HEK293T (cell line): ENCODE data around the gene UTS2.

Source experiments
- CTCF ChIA-PET: fragments of 350-600 bp; formaldehyde crosslinking; extraction: SDS; loops from one replicate; lab custom pipeline; 2021; ENCODE audit warnings: antibody characterized with exemption, inconsistent platforms; lab: Yijun Ruan, JAX
- POLR2A ChIA-PET: fragments of 350-600 bp; formaldehyde crosslinking; extraction: SDS; loops from one replicate; lab custom pipeline; 2020; ENCODE audit warnings: antibody characterized with exemption, inconsistent platforms; lab: Yijun Ruan, JAX
- DNase-seq: peaks from one replicate; pipeline ENCODE4 v3.0.0; 2012; ENCODE audit warnings: mixed read lengths; ENCODE audit errors: extremely low spot score
- ARNT ChIP-seq: fragments of 450-650 bp; IDR thresholded peaks from 2 replicates; pipeline ENCODE4 v1.6.1; 2017; ENCODE audit warnings: mild to moderate bottlenecking
- BHLHE40 ChIP-seq: fragments of 450-650 bp; IDR thresholded peaks from 2 replicates; pipeline ENCODE4 v1.6.1; 2016; ENCODE audit warnings: mild to moderate bottlenecking, moderate library complexity, borderline replicate concordance
- CTBP1 ChIP-seq: fragments of 450-650 bp; IDR thresholded peaks from 2 replicates; pipeline ENCODE4 v1.6.1; 2016; ENCODE audit warnings: borderline replicate concordance
- ELF4 ChIP-seq: fragments of 450-650 bp; IDR thresholded peaks from 2 replicates; pipeline ENCODE4 v1.6.1; 2017; ENCODE audit warnings: antibody characterized with exemption
- FOXA1 ChIP-seq: fragments of 450-650 bp; IDR thresholded peaks from 2 replicates; pipeline ENCODE4 v1.6.1; 2016; ENCODE audit warnings: mild to moderate bottlenecking
- FOXK2 ChIP-seq: fragments of 450-650 bp; IDR thresholded peaks from 2 replicates; pipeline ENCODE4 v1.6.1; 2016; ENCODE audit warnings: mild to moderate bottlenecking
- FOXM1 ChIP-seq: fragments of 450-650 bp; IDR thresholded peaks from 2 replicates; pipeline ENCODE4 v1.6.1; 2017; ENCODE audit warnings: mild to moderate bottlenecking, borderline replicate concordance
- HDGF ChIP-seq: fragments of 450-650 bp; IDR thresholded peaks from 2 replicates; pipeline ENCODE4 v1.6.1; 2017; ENCODE audit warnings: antibody characterized with exemption, borderline replicate concordance
- L3MBTL2 ChIP-seq: fragments of 450-650 bp; conservative IDR thresholded peaks from 2 replicates; pipeline ENCODE4 v1.6.1; 2016; ENCODE audit warnings: mild to moderate bottlenecking
- LEF1 ChIP-seq: fragments of 450-650 bp; IDR thresholded peaks from 2 replicates; pipeline ENCODE4 v1.6.1; 2017; ENCODE audit warnings: mild to moderate bottlenecking, borderline replicate concordance
- NFRKB ChIP-seq: fragments of 450-650 bp; IDR thresholded peaks from 2 replicates; pipeline ENCODE4 v1.6.1; 2016; ENCODE audit warnings: mild to moderate bottlenecking, moderate library complexity
- PKNOX1 ChIP-seq: fragments of 450-650 bp; IDR thresholded peaks from 2 replicates; pipeline ENCODE4 v1.6.1; 2016
- SP1 ChIP-seq: fragments of 450-650 bp; IDR thresholded peaks from 2 replicates; pipeline ENCODE4 v1.6.1; 2017
- SUZ12 ChIP-seq: fragments of 450-650 bp; IDR thresholded peaks from 2 replicates; pipeline ENCODE4 v1.6.1; 2016; ENCODE audit warnings: mild to moderate bottlenecking
- TARDBP ChIP-seq: fragments of 450-650 bp; IDR thresholded peaks from 2 replicates; pipeline ENCODE4 v1.6.1; 2016
- ZNF384 ChIP-seq: fragments of 450-650 bp; IDR thresholded peaks from 2 replicates; pipeline ENCODE4 v1.6.1; 2016

The UTS2 gene

DNA sequence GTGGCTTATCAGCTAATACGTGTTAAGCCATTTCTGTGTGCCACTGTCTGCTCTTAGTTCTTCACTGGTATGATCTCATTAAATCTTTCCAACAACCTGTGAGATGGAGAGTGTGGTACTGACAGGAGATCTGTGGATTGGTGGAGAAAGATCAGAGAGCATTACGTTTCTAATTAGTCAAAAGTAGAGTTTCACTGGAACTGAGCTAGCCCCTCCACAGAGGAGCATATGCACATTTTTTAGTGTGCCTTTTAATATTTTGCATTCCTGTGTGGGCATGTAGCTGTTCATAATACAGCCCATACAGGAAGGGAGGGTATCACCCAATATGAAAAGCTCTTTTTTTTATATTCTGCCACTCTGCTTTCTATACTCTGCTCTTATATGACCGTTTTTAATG, 31.6 kb downstream of the UTS2 start:
- TF ChIP-seq PKNOX1 (no peak), L3MBTL2 (no peak), SUZ12 (no peak), ELF4 (no peak), FOXA1 (no peak), TARDBP (no peak), BHLHE40 (no peak), ZNF384 (no peak), FOXM1 (no peak), ARNT (no peak), LEF1 (no peak), SP1 (no peak), NFRKB (no peak), HDGF (no peak), FOXK2 (no peak), CTBP1 (no peak)
- no peak for DNase-seq
- CTCF ChIA-PET: no interaction called here
- POLR2A ChIA-PET: no interaction called here

- TF ChIP-seq NFRKB (no peak), SUZ12 (no peak), ZNF384 (no peak), LEF1 (no peak), L3MBTL2 (no peak)
- ChIA-PET CTCF (no interaction called here), POLR2A (no interaction called here)
- no peak for DNase-seq
Observed at GRCh38 chr1:7813677-7814373, 39.0 kb downstream of the UTS2 start.

GRCh38 chr1:7811476-7811875, 41.4 kb downstream of the UTS2 start:
- DNase-seq: no peak
- CTCF ChIA-PET: no interaction called here
- POLR2A ChIA-PET: no interaction called here
- no peak for TF ChIP-seq CTBP1
- no peak for TF ChIP-seq SP1
- TF ChIP-seq FOXK2: no peak
- TF ChIP-seq HDGF: no peak
- TF ChIP-seq SUZ12: no peak
- TF ChIP-seq FOXA1: no peak
- TF ChIP-seq BHLHE40: no peak
- no peak for TF ChIP-seq L3MBTL2
- TF ChIP-seq ZNF384: no peak
- no peak for TF ChIP-seq ARNT
- TF ChIP-seq TARDBP: no peak
- TF ChIP-seq NFRKB: no peak
- TF ChIP-seq PKNOX1: no peak

DNA sequence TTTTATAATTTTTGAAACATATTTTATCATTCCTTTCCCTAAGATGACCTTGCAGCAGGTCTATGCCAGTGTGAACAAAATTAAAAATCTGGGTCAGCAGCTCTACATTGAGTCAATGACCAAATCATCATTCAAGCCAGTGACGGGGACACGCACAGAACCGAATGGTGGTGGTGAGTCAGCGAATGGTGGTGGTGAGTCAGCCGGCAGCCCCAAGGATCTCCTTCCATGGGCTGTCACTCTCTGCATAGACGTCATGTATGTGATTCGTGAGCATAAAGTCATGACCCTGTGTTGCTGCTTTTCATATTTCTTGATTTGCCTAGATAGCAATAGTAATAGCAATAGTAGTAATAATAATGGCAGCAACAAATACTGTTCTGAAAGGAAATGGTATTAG, 42.5 kb downstream of the UTS2 start:
- DNase-seq: no peak
- POLR2A ChIA-PET: no interaction called here
- CTCF ChIA-PET: no interaction called here
- TF ChIP-seq FOXM1 (no peak), SUZ12 (no peak), FOXA1 (no peak), HDGF (no peak), ELF4 (no peak), ARNT (no peak), PKNOX1 (no peak), SP1 (no peak), FOXK2 (no peak), L3MBTL2 (no peak), NFRKB (no peak), CTBP1 (no peak), TARDBP (no peak), ZNF384 (no peak), LEF1 (no peak), BHLHE40 (no peak)

GRCh38 chr1:7809742-7810141, 43.1 kb downstream of the UTS2 start:
- DNase-seq: no peak
- POLR2A ChIA-PET: no interaction called here
- CTCF ChIA-PET: no interaction called here
- TF ChIP-seq HDGF (no peak), SP1 (no peak), ELF4 (no peak), ZNF384 (no peak), ARNT (no peak), FOXA1 (no peak)

DNA sequence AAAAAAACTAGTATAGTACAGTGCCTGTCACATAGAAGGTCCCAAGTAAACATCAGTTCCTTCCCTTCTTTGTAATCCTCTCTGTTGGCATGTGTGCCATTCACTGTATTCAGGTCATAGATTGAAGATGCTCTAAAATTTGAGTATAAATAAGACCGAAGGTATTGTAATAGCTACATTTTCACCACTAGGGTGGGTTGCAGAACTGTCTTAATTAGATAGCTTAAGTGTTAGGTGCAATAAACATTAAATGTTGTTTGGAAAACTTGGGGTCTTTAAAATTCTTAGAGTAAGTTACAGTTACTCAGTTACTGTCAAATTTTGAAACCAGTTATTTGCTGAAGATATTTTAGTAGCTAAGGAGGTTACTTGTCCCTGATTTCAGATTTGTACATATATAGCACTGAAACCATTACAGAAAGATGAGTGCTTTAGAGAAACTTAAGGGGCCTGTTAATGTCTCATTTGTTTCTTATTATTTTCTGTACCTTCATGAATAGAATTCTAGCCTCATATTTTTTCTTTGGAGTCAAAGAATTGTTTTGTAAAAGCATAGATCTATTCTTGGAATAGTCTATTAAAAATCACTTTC, 44.5 kb downstream of the UTS2 start:
- ChIA-PET CTCF (interaction anchor here (0.6 to 1.2 kb wide), 4 partner anchors 10 to 25 kb away, joined by 3 to 4 read pairs (median 4); no protein-coding TSS in a partner anchor), POLR2A (interaction anchor here (1.0 kb wide), 1 partner anchor 153 kb away, joined by 3 read pairs; the partner anchor contains the start of gene PARK7)
- peak; percentile 15 for DNase-seq
- TF ChIP-seq L3MBTL2: no peak
- TF ChIP-seq CTBP1: no peak
- no peak for TF ChIP-seq SP1
- no peak for TF ChIP-seq LEF1
- TF ChIP-seq PKNOX1: no peak
- no peak for TF ChIP-seq ARNT
- no peak for TF ChIP-seq ZNF384
- TF ChIP-seq FOXM1: no peak
- TF ChIP-seq SUZ12: no peak
- TF ChIP-seq FOXA1: no peak
- TF ChIP-seq BHLHE40: no peak
- no peak for TF ChIP-seq TARDBP
- TF ChIP-seq NFRKB: no peak
- TF ChIP-seq FOXK2: no peak
- no peak for TF ChIP-seq HDGF
- TF ChIP-seq ELF4: no peak
